Germinal center (tissue), 1 donor: ENCODE measurements around the gene CD38.

Experiments used
- DNase-seq: peaks from one replicate; pipeline ENCODE4 v3.0.0; 2012; ENCODE audit warnings: mixed read lengths, low spot score

Gene CD38

DNA sequence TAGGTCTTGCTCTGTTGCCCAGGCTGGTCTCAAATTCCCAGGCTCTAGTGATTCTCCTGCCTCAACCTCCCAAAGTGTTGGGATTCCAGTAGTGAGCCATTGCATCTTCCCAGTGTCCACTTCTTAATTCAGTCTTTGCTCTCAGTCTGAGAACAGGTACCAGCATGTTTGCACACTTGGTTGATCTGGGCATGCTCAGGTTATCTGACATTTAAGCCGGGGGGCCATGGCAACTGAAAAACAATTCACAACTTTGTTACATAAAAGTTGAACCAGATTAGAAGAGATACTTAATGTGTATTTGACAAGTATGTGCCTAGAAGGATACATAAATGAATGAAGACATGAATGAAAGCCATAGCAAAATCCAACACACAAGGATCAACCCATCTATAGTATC lies 121.4 kb downstream of the CD38 start:
- DNase-seq, result no peak

DNA sequence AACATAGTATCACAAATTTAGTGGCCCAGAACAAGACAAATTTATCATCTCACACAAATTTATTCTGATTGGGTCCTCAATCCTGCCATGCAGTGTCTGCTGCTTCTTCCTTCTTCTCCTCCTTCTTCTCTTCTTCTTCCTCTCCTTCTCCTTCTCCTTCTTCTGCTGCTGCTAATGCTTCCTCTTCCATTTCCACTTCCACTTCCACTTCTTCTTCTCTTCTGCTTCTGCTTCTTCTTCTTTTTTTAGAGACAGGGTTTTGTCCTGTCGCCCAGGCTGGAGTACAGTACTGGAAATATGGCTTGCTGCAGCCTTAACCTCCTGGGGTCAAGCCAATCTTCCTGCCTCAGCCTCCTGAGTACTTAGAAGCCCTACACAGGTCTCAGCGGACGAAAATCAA lies 122.9 kb downstream of the CD38 start:
- no peak for DNase-seq

GRCh38 chr4:15901998-15902397 lies 123.9 kb downstream of the CD38 start:
- DNase-seq, result no peak

DNA sequence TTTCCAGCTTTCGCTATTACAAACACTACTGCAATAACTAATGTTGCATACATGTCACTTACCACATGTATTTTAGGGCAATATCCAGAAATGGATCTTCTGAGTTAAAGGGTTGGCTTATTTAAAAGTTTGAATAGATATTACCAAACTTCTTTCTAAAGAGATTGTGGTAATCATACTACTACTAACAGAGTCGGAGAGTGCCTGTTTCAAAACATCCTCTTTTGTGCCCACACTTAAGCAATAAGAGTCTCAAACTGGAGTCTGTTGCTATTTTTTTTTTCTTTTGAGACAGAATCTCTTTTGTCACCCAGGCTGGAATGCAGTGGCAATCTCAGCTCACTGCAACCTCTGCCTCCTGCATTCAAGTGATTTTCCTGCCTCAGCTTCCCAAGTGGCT lies 124.6 kb downstream of the CD38 start:
- DNase-seq, result no peak
